ENCODE data around the gene ANXA2R.
A peak's percentile ranks its signal among the peaks of the same experiment; 100 is the strongest.
"Not testable (repeated sequence)": the region's sequence is repeated elsewhere in the genome, so short reads cannot be mapped to it uniquely, and the experiment has no call there.

ANXA2R gene

GRCh38 chr5:43075319-43076293 lies 35.5 kb upstream of the ANXA2R start:
- TF ChIP-seq, protein P1, sequence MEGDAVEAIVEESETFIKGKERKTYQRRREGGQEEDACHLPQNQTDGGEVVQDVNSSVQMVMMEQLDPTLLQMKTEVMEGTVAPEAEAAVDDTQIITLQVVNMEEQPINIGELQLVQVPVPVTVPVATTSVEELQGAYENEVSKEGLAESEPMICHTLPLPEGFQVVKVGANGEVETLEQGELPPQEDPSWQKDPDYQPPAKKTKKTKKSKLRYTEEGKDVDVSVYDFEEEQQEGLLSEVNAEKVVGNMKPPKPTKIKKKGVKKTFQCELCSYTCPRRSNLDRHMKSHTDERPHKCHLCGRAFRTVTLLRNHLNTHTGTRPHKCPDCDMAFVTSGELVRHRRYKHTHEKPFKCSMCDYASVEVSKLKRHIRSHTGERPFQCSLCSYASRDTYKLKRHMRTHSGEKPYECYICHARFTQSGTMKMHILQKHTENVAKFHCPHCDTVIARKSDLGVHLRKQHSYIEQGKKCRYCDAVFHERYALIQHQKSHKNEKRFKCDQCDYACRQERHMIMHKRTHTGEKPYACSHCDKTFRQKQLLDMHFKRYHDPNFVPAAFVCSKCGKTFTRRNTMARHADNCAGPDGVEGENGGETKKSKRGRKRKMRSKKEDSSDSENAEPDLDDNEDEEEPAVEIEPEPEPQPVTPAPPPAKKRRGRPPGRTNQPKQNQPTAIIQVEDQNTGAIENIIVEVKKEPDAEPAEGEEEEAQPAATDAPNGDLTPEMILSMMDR (IDR thresholded peaks at IDR 0.05) = no peak

GRCh38 chr5:43074987-43075318 lies 34.8 kb upstream of the ANXA2R start:
- Mint-ChIP-seq H3K4me3 (no peak overlapping the region), H3K4me1 (peaks cover 36% of the 10 kb centered on the region), H3K36me3 (ENCODE audit: low read depth) (peaks cover 80% of the 10 kb centered on the region)

More at GRCh38 chr5:43075319-43076293, 35.5 kb upstream of the ANXA2R start:
- no peaks in the 10 kb centered on the region for H3K9me3 Mint-ChIP-seq
- H3K27me3 Mint-ChIP-seq (ENCODE audit: low read depth, poor library complexity) = peaks cover 7% of the 10 kb centered on the region
- peaks cover 36% of the 10 kb centered on the region for H3K4me1 Mint-ChIP-seq
- peak overlapping the region; percentile 62 for H3K27ac Mint-ChIP-seq
- H3K4me3 Mint-ChIP-seq = no peak overlapping the region
- no peak for DNase-seq
- H3K36me3 Mint-ChIP-seq (ENCODE audit: low read depth) = peaks cover 76% of the 10 kb centered on the region

DNA sequence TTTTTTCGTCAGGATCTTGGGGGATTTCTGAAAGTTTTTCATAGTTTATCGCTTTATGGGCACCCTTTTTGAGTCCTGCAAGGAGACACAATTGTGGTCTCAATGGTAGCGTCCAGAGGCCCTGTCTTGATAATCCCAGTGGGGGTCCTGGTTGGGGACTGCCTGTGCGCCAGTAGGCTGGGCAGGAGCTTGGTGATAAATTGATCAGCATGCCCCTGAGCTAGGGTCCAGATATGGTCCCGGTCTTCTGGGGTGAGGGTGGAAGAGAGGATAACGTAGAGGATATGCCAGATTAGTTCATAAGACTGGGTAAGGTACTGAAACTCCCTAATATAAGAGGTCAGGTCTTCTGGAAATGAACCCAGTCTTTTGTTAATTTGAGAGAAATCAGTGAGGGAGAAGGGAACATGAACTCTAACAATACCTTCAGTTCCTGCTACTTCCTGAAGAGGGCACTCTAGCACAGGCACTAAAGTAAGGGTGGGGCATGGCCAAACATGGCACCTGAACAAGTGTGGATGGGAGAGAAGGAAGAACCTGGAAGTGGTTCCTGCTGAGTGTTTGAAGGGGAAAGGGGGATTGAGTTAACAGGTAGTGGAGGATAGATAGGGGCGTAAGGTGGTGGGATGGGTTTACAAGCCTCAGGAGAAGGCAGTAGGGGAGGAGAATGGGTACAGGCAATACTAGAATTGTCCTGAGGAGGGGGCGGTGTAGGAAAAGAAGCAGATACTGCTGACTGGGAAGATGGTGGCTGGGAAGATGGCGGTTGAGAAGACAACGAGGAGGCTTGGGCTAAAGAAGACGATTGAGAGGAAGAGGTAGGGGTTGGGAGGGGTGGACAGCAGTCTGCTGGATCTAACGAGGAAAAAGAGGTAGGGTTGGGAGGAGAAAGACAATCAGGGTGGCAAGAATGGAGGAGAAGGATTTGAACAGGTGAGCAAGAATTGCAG lies 33.8 kb upstream of the ANXA2R start:
- TF ChIP-seq, protein P1 (IDR thresholded peaks at IDR 0.05) = peak; percentile 46
- Mint-ChIP-seq H3K9me3 (no peaks in the 10 kb centered on the region), H3K4me3 (no peak overlapping the region), H3K27me3 (ENCODE audit: low read depth, poor library complexity) (peaks cover 8% of the 10 kb centered on the region), H3K36me3 (ENCODE audit: low read depth) (peaks cover 83% of the 10 kb centered on the region), H3K27ac (no peak overlapping the region), H3K4me1 (peaks cover 38% of the 10 kb centered on the region)
- DNase-seq = no peak

More at GRCh38 chr5:43074987-43075318, 34.8 kb upstream of the ANXA2R start:
- peaks cover 8% of the 10 kb centered on the region for H3K27me3 Mint-ChIP-seq (ENCODE audit: low read depth, poor library complexity)
- H3K9me3 Mint-ChIP-seq = no peaks in the 10 kb centered on the region
- peak overlapping the region; percentile 62 for H3K27ac Mint-ChIP-seq
- TF ChIP-seq, protein P1 (IDR thresholded peaks at IDR 0.05) = no peak
- no peak for DNase-seq

DNA sequence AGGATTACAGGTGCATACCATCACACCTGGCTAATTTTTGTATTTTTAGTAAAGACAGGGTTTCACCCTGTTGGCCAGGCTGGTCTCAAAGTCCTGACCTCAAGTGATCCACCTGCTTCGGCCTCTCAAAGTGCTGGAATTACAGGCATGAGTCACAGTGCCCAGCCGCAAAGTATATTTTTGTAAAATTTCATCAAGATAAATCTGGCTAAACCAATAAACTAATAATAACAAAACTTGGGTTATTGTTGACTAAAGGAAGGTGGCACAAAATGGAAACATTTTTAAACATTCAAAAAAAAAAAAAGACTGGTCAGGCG lies 29.2 kb upstream of the ANXA2R start:
- Mint-ChIP-seq H3K36me3 (ENCODE audit: low read depth) (peaks cover 52% of the 10 kb centered on the region), H3K4me1 (peaks cover 37% of the 10 kb centered on the region)
- not testable (repeated sequence) for H3K4me3 Mint-ChIP-seq; DNase-seq; H3K9me3 Mint-ChIP-seq; H3K27me3 Mint-ChIP-seq (ENCODE audit: low read depth, poor library complexity); H3K27ac Mint-ChIP-seq

GRCh38 chr5:43068037-43068436 lies 27.9 kb upstream of the ANXA2R start:
- Mint-ChIP-seq H3K27ac (peak overlapping the region; percentile 31), H3K4me1 (peaks cover 42% of the 10 kb centered on the region), H3K36me3 (ENCODE audit: low read depth) (peaks cover 38% of the 10 kb centered on the region), H3K4me3 (peak overlapping the region; percentile 96), H3K9me3 (no peaks in the 10 kb centered on the region), H3K27me3 (ENCODE audit: low read depth, poor library complexity) (peaks cover 3% of the 10 kb centered on the region)
- DNase-seq = no peak
- TF ChIP-seq, protein P1 (IDR thresholded peaks at IDR 0.05) = no peak

Data from nephron progenitor cell (in vitro differentiated cells).